Neuronal stem cell (in vitro differentiated cells): ENCODE measurements around the gene CCDC187.
A peak's percentile ranks its signal among the peaks of the same experiment; 100 is the strongest.

Experiments used
- DNase-seq: peaks from one replicate; pipeline ENCODE4 v3.0.0-alpha.2; 2013; ENCODE audit warnings: low spot score
- H2AFZ ChIP-seq: one replicate; pipeline ENCODE4 v1.6.1; 2013; ENCODE audit warnings: mild to moderate bottlenecking, low read length, inconsistent platforms
- H2AK5ac ChIP-seq: 2 replicates; pipeline ENCODE4 v1.6.1; 2013; ENCODE audit warnings: low read depth, mild to moderate bottlenecking, inconsistent platforms, low read length, moderate library complexity, mixed read lengths
- H2BK120ac ChIP-seq: 2 replicates; pipeline ENCODE4 v1.6.1; 2013; ENCODE audit warnings: low read depth, mild to moderate bottlenecking, inconsistent platforms, low read length, moderate library complexity, mixed read lengths
- H2BK12ac ChIP-seq: one replicate; pipeline ENCODE4 v1.6.1; 2013; ENCODE audit warnings: low read length, inconsistent platforms
- H2BK15ac ChIP-seq: 2 replicates; pipeline ENCODE4 v1.6.1; 2013; ENCODE audit warnings: mild to moderate bottlenecking, low read length, inconsistent platforms, mixed read lengths
- H2BK5ac ChIP-seq: one replicate; pipeline ENCODE4 v1.6.1; 2013; ENCODE audit warnings: inconsistent platforms, mild to moderate bottlenecking, low read length, moderate library complexity
- H3K14ac ChIP-seq: one replicate; pipeline ENCODE4 v1.6.1; 2013; ENCODE audit warnings: low read length, inconsistent platforms
- H3K18ac ChIP-seq: 2 replicates; pipeline ENCODE4 v1.6.1; 2013; ENCODE audit warnings: low read length, inconsistent platforms
- H3K23ac ChIP-seq: 2 replicates; pipeline ENCODE4 v1.6.1; 2013; ENCODE audit warnings: low read depth, mild to moderate bottlenecking, mixed read lengths, low read length, inconsistent platforms; ENCODE audit not compliant: poor library complexity
- H3K27ac ChIP-seq: replicated peaks from 3 replicates; pipeline ENCODE4 v1.5.1; 2013; ENCODE audit warnings: low read length, inconsistent platforms
- H3K27me3 ChIP-seq, 3 experiments: 2 replicates each; pipeline ENCODE4 v1.6.1; 2013; ENCODE audit warnings: low read length in 3 of 3, mild to moderate bottlenecking in 2 of 3, inconsistent platforms in 1 of 3, low read depth in 1 of 3, mixed read lengths in 1 of 3, moderate library complexity in 1 of 3; ENCODE audit not compliant: control insufficient read depth in 3 of 3, insufficient read depth in 3 of 3
- H3K36me3 ChIP-seq, 2 donors: replicated peaks in 1 of 2; 2 replicates each; pipeline ENCODE4 v1.6.1; 2013; ENCODE audit warnings: low read length in 2 of 2; ENCODE audit not compliant: control insufficient read depth in 2 of 2, insufficient read depth in 2 of 2
- H3K4ac ChIP-seq: 2 replicates; pipeline ENCODE4 v1.6.1; 2013; ENCODE audit warnings: inconsistent platforms, mild to moderate bottlenecking, low read length, moderate library complexity
- H3K4me1 ChIP-seq, 2 donors: 1 replicate in 1 of 2; 2 replicates in 1 of 2; pipeline ENCODE4 v1.6.1; 2013; ENCODE audit warnings: low read length in 2 of 2, low read depth in 1 of 2; ENCODE audit not compliant: control insufficient read depth in 2 of 2, insufficient read depth in 1 of 2
- H3K4me2 ChIP-seq: one replicate; pipeline ENCODE4 v1.6.1; 2013; ENCODE audit warnings: mild to moderate bottlenecking, low read length, inconsistent platforms; ENCODE audit not compliant: insufficient read depth, poor library complexity, severe bottlenecking
- H3K4me3 ChIP-seq, 2 donors: 2 replicates each; pipeline ENCODE4 v1.5.1; 2013; ENCODE audit warnings: low read length in 2 of 2, mild to moderate bottlenecking in 2 of 2, inconsistent platforms in 1 of 2, moderate library complexity in 1 of 2
- H3K79me1 ChIP-seq: one replicate; pipeline ENCODE4 v1.6.1; 2013; ENCODE audit warnings: low read depth, mild to moderate bottlenecking, inconsistent platforms, low read length, moderate library complexity
- H3K9ac ChIP-seq: one replicate; pipeline ENCODE4 v1.6.1; 2013; ENCODE audit warnings: mild to moderate bottlenecking, low read depth, low read length, inconsistent platforms; ENCODE audit not compliant: poor library complexity
- H3K9me3 ChIP-seq, 2 donors: replicated peaks in 1 of 2; 2 replicates each; pipeline versions ENCODE3 to v1.6.1; 2013; ENCODE audit warnings: low read length in 2 of 2, mild to moderate bottlenecking in 2 of 2, inconsistent platforms in 1 of 2, low read depth in 1 of 2, mixed read lengths in 1 of 2, moderate library complexity in 1 of 2; ENCODE audit not compliant: control insufficient read depth in 2 of 2, insufficient read depth in 1 of 2
- H4K8ac ChIP-seq: one replicate; pipeline ENCODE4 v1.6.1; 2013; ENCODE audit warnings: low read depth, mild to moderate bottlenecking, inconsistent platforms, low read length, moderate library complexity
- H4K91ac ChIP-seq: one replicate; pipeline ENCODE4 v1.6.1; 2013; ENCODE audit warnings: low read length, low read depth, mild to moderate bottlenecking, inconsistent platforms; ENCODE audit not compliant: poor library complexity
- WGBS, 2 donors: extraction: QIAGEN DNeasy Blood & Tissue Kit; methylation state at CpG; one replicate each; pipeline ENCODE4 v1.1.7; 2013; ENCODE audit warnings: missing lambda C conversion rate in 2 of 2, mixed read lengths in 1 of 2; ENCODE audit not compliant: insufficient read length in 2 of 2, insufficient replicate concordance in 1 of 2; ENCODE audit errors: extremely low coverage in 2 of 2; 5-methylcytosine and 5-hydroxymethylcytosine counted together

CCDC187 gene

DNA sequence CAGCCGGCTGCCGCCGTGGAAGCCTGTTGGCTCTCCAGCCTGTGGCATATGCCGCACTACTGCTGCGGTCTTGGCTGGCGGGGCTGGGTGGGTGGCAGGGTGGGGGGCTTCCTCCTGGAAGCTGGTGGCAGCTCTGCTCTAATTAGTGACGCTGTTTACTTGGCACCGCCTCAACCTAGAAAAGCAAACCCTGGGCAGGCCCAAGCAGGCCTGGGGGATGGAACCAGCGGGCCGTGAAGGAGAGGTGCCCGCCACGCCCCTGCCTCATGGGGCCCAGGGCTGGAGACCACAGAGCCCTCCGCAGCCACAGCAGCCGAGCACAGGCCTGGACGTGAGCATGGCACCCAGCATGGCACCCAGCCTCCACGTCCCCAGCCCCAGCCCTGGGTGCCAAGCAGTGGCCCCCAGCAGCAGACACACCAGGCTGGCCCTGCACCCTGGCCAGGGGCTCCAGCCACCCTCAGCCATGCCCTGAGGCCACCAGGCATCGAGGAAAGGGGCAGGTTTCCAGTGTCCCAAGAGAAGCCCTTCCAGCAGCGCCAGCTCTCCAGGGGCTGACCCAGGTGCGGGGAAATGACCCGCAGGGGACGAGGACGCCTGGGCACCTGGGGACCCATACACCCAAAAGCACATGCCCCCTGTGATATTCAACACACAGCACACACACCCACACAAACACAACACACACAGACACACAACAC lies 5.4 kb upstream of the CCDC187 start:
- peaks cover 3 to 5% of the 10 kb centered on the region in 2 donors for H3K4me1 ChIP-seq
- no peak overlapping the region for H3K4me2 ChIP-seq
- H3K4ac ChIP-seq: no peak overlapping the region
- H3K79me1 ChIP-seq: no peaks in the 10 kb centered on the region
- H3K9me3 ChIP-seq: peaks cover 2 to 14% of the 10 kb centered on the region in 2 donors
- peaks cover 0 to 4% of the 10 kb centered on the region in 2 donors for H3K36me3 ChIP-seq
- no peak overlapping the region for H3K9ac ChIP-seq
- H3K27ac ChIP-seq: no peak overlapping the region
- no peak overlapping the region for H3K23ac ChIP-seq
- no peak overlapping the region for H4K8ac ChIP-seq
- peak overlapping the region; percentile 48 for H2AK5ac ChIP-seq
- H3K27me3 ChIP-seq: peaks cover 0 to 14% (median 6%) of the 10 kb centered on the region in 3 experiments
- H3K18ac ChIP-seq: peak overlapping the region; percentile 44
- peak overlapping the region; percentile 15 for H4K91ac ChIP-seq
- H3K14ac ChIP-seq: no peak overlapping the region
- no peak overlapping the region for H2BK120ac ChIP-seq
- WGBS, 2 donors: no CpG with 5 or more reads among the region's 22 CpGs
- peak overlapping the region; percentile 67 for H2BK12ac ChIP-seq
- H3K4me3 ChIP-seq: peak overlapping the region in 1 of 2 donors; percentile 54
- H2AFZ ChIP-seq: no peak overlapping the region
- no peak for DNase-seq
- H2BK15ac ChIP-seq: no peak overlapping the region
- no peak overlapping the region for H2BK5ac ChIP-seq

DNA sequence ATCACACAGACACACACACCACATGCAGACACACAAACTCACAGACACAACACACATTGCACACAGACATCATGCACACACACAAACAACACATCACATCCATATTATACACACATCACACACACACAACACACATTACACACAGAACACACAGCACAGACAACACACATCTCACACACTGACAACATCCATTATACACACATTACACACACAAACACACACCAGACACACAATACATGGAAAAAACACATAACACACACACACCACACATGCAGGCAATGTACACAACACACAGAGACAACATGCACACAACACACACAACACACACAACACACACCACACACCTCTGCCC lies 4.8 kb upstream of the CCDC187 start:
- H4K91ac ChIP-seq: no peak overlapping the region
- H3K27ac ChIP-seq: no peak overlapping the region
- peak overlapping the region; percentile 50 for H3K9ac ChIP-seq
- H2BK12ac ChIP-seq: no peak overlapping the region
- H3K14ac ChIP-seq: no peak overlapping the region
- H3K4me1 ChIP-seq: peaks cover 5 to 8% of the 10 kb centered on the region in 2 donors
- no peak overlapping the region for H3K4ac ChIP-seq
- H3K36me3 ChIP-seq: peaks cover 0 to 4% of the 10 kb centered on the region in 2 donors
- no peak overlapping the region for H3K4me2 ChIP-seq
- no peak overlapping the region for H2BK120ac ChIP-seq
- no peak overlapping the region for H2AK5ac ChIP-seq
- DNase-seq: no peak
- H2BK15ac ChIP-seq: no peak overlapping the region
- H3K18ac ChIP-seq: no peak overlapping the region
- H3K27me3 ChIP-seq: peaks cover 0 to 14% (median 6%) of the 10 kb centered on the region in 3 experiments
- H3K23ac ChIP-seq: no peak overlapping the region
- H2BK5ac ChIP-seq: no peak overlapping the region
- no peaks in the 10 kb centered on the region for H3K79me1 ChIP-seq
- peak overlapping the region in 1 of 2 donors; percentile 47 for H3K4me3 ChIP-seq
- H2AFZ ChIP-seq: no peak overlapping the region
- H4K8ac ChIP-seq: no peak overlapping the region
- H3K9me3 ChIP-seq: peaks cover 0 to 14% of the 10 kb centered on the region in 2 donors

DNA sequence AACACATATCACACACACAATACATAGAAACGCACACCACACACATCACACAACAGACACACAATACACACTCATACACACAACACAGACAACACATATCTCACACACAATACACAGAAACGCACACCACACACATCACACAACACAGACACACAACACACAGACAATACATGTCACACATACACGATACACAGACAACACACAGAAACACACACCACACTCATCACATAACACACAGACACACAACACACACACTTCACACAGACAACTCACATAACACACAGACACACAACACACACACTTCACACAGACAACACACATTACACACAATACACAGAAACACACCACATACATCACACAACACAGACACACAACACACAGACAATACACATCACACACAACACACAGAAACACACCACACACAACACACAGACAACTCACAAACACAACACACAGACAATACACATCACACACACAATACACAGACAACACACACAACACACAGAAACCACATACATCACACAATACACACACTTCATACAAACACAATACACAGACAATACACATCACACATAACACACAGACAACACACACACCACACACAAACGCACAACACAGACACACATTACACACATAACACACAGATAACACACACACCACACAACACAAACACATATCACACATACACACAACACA lies 4.3 kb upstream of the CCDC187 start:
- DNase-seq: no peak
- Histone ChIP-seq H3K18ac (no peak overlapping the region), H3K23ac (no peak overlapping the region), H2BK5ac (no peak overlapping the region), H3K27ac (no peak overlapping the region), H4K91ac (no peak overlapping the region), H2BK120ac (no peak overlapping the region), H3K14ac (peak overlapping the region; percentile 12), H3K4ac (no peak overlapping the region), H3K9ac (peak overlapping the region; percentile 50), H3K4me1 (peaks cover 5 to 8% of the 10 kb centered on the region in 2 donors), H2AK5ac (no peak overlapping the region), H4K8ac (no peak overlapping the region), H3K4me3 (peak overlapping the region in 1 of 2 donors; percentile 47), H2BK15ac (no peak overlapping the region), H3K9me3 (peaks cover 0 to 14% of the 10 kb centered on the region in 2 donors), H3K36me3 (peaks cover 0 to 4% of the 10 kb centered on the region in 2 donors), H3K27me3 (peaks cover 0 to 14% (median 6%) of the 10 kb centered on the region in 3 experiments), H2BK12ac (no peak overlapping the region), H3K79me1 (no peaks in the 10 kb centered on the region), H3K4me2 (no peak overlapping the region), H2AFZ (no peak overlapping the region)
- 100% methylated on average over 1 of the region's 4 CpGs; no CpG with 5 or more reads in 1 of the 2 donors for WGBS, 2 donors

DNA sequence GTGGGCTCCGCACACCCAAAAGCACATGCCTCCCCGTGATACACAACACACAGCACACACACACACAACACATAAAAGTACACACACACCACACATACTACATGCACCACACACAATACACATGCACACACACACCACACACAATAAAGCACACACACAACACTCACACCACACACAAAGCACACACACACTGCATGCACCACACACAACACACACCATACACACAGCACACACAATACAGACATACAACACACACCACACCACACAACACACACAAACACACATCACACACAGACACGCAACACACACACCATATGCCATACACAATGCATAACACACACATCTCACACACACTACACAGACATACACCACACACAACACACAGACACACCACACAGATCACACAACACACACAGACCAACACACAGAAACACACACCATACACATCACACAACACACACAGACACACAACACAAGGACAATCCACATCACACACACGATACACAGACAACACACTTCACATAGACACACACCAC lies 3.4 kb upstream of the CCDC187 start:
- DNase-seq: no peak
- Histone ChIP-seq H2BK120ac (no peak overlapping the region), H3K9ac (peak overlapping the region; percentile 26), H2BK5ac (peak overlapping the region; percentile 88), H3K18ac (no peak overlapping the region), H3K4me3 (peak overlapping the region in 1 of 2 donors; percentile 69), H3K27ac (no peak overlapping the region), H4K8ac (no peak overlapping the region), H3K9me3 (peaks cover 0 to 14% of the 10 kb centered on the region in 2 donors), H2BK15ac (peak overlapping the region; percentile 90), H3K27me3 (peaks cover 0 to 14% (median 6%) of the 10 kb centered on the region in 3 experiments), H3K4me1 (peaks cover 5 to 8% of the 10 kb centered on the region in 2 donors), H3K4me2 (no peak overlapping the region), H2AK5ac (peak overlapping the region; percentile 58), H3K79me1 (no peaks in the 10 kb centered on the region), H3K23ac (no peak overlapping the region), H3K4ac (no peak overlapping the region), H4K91ac (no peak overlapping the region), H3K36me3 (peaks cover 0 to 4% of the 10 kb centered on the region in 2 donors), H2BK12ac (no peak overlapping the region), H3K14ac (peak overlapping the region; percentile 11), H2AFZ (peak overlapping the region; percentile 20)
- 100% methylated on average over 1 of the region's 4 CpGs; no CpG with 5 or more reads in 1 of the 2 donors for WGBS, 2 donors
